Measurements from ENCODE around the gene NPTX1. TPM values are rescaled to one million over a fixed set of nuclear protein-coding genes. Genes with fewer than 3 reads are reported as not detected.

The NPTX1 gene
- total RNA-seq, 1 donor from 2014 or later, result 0.20 TPM

GRCh38 chr17:80463784-80464400 lies 12.5 kb downstream of the NPTX1 start:
- intact Hi-C loops (cut with micrococcal nuclease), result no loop called here
- H3K27ac Mint-ChIP-seq, result no peak overlapping the region
- H3K9me3 Mint-ChIP-seq, result no peaks in the 10 kb centered on the region
- ChIA-PET POLR2A (no interaction called here), CTCF (interaction anchor here (1.3 kb wide), 1 partner anchor 9 kb away, joined by 4 read pairs; no protein-coding TSS in a partner anchor)
- H3K4me1 Mint-ChIP-seq, result no peaks in the 10 kb centered on the region
- ATAC-seq (ENCODE audit: low read depth) (no peak), DNase-seq (no peak)
- H3K36me3 Mint-ChIP-seq (ENCODE audit: low read depth), result no peaks in the 10 kb centered on the region
- H3K27me3 Mint-ChIP-seq, result peaks cover 46% of the 10 kb centered on the region
- H3K4me3 Mint-ChIP-seq, result no peak overlapping the region
- no peak for TF ChIP-seq CTCF (IDR thresholded peaks at IDR 0.05)

- Mint-ChIP-seq H3K36me3 (ENCODE audit: low read depth) (no peaks in the 10 kb centered on the region), H3K27ac (no peak overlapping the region), H3K4me3 (no peak overlapping the region), H3K27me3 (peaks cover 41% of the 10 kb centered on the region), H3K9me3 (no peaks in the 10 kb centered on the region), H3K4me1 (no peaks in the 10 kb centered on the region)
- intact Hi-C loops (cut with micrococcal nuclease), result no loop called here
- DNase-seq, result no peak
- ATAC-seq (ENCODE audit: low read depth), result no peak
- ChIA-PET POLR2A (no interaction called here), CTCF (no interaction called here)
- no peak for TF ChIP-seq CTCF (IDR thresholded peaks at IDR 0.05)
Measured at GRCh38 chr17:80461528-80462160, 14.8 kb downstream of the NPTX1 start.

- intact Hi-C loops (cut with micrococcal nuclease), result no loop called here
- H3K27ac Mint-ChIP-seq, result no peak overlapping the region
- H3K4me1 Mint-ChIP-seq, result peaks cover 5% of the 10 kb centered on the region
- ATAC-seq (ENCODE audit: low read depth) (no peak), DNase-seq (no peak)
- H3K9me3 Mint-ChIP-seq, result no peaks in the 10 kb centered on the region
- H3K4me3 Mint-ChIP-seq, result no peak overlapping the region
- H3K27me3 Mint-ChIP-seq, result peaks cover 42% of the 10 kb centered on the region
- no peaks in the 10 kb centered on the region for H3K36me3 Mint-ChIP-seq (ENCODE audit: low read depth)
- TF ChIP-seq CTCF (IDR thresholded peaks at IDR 0.05), result no peak
- ChIA-PET POLR2A (no interaction called here), CTCF (no interaction called here)
Measured at GRCh38 chr17:80460429-80460834, 16.0 kb downstream of the NPTX1 start.

- ATAC-seq (ENCODE audit: low read depth), result no peak
- H3K9me3 Mint-ChIP-seq, result no peaks in the 10 kb centered on the region
- H3K4me1 Mint-ChIP-seq, result peaks cover 10% of the 10 kb centered on the region
- peaks cover 41% of the 10 kb centered on the region for H3K27me3 Mint-ChIP-seq
- no peak for DNase-seq
- no peak for TF ChIP-seq CTCF (IDR thresholded peaks at IDR 0.05)
- H3K4me3 Mint-ChIP-seq, result no peak overlapping the region
- intact Hi-C loops (cut with micrococcal nuclease), result no loop called here
- POLR2A ChIA-PET, result no interaction called here
- H3K36me3 Mint-ChIP-seq (ENCODE audit: low read depth), result peaks cover 4% of the 10 kb centered on the region
- H3K27ac Mint-ChIP-seq, result no peak overlapping the region
- CTCF ChIA-PET, result no interaction called here
Measured at GRCh38 chr17:80459234-80459633, 17.2 kb downstream of the NPTX1 start.

GRCh38 chr17:80458016-80458415 lies 18.4 kb downstream of the NPTX1 start:
- Mint-ChIP-seq H3K27me3 (peaks cover 41% of the 10 kb centered on the region), H3K4me1 (peaks cover 15% of the 10 kb centered on the region), H3K4me3 (no peak overlapping the region), H3K27ac (no peak overlapping the region), H3K36me3 (ENCODE audit: low read depth) (peaks cover 6% of the 10 kb centered on the region), H3K9me3 (no peaks in the 10 kb centered on the region)
- ChIA-PET CTCF (no interaction called here), POLR2A (no interaction called here)
- DNase-seq (no peak), ATAC-seq (ENCODE audit: low read depth) (no peak)
- no peak for TF ChIP-seq CTCF (IDR thresholded peaks at IDR 0.05)
- intact Hi-C loops (cut with micrococcal nuclease), result no loop called here
